Inflammatory macrophage (primary cell): ENCODE measurements around the gene SSBP2.
"Not testable (repeated sequence)": the region's sequence is repeated elsewhere in the genome, so short reads cannot be mapped to it uniquely, and the experiment has no call there.

ENCODE experiments used
- DNase-seq, 2 donors: peaks; one replicate each; pipeline ENCODE4 v3.0.0-alpha.2; 2020 to 2022

SSBP2 gene

DNA sequence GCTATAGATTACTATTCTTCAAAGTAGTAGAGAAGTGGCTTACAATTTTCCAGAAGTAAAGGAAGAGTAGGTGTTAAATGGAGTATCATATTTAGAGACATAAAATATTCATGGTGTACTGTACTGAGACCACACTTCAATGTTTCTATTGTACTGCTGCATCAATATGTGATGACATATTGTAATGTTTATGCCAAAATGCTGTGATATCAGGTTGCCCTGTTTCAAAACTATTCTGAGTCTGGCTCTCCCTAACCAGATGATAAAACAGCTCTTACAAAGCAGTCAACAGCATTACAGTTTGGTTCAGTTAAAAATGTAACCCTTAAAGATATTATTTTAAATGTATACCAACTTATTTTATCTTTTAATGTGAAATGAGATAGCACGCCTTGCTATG lies 326.2 kb downstream of the SSBP2 start:
- no peak for DNase-seq

DNA sequence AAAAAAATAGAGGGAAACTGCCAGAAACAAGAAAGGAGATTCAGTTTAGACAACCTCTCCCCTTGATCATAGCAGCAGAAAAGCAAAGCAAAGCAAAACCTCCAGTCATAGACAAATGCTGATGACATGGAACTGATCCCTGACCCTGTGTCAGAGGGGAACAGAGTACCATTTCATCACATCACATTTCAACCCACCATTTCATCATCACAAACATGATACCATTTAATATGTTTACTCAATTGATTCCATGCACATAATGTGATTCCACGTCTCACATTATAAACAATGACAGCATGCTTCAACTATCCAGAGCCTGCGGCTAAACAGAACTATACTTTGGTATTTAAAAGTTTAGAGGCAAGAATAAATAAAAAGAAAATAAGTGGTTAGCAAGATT lies 328.2 kb downstream of the SSBP2 start:
- peak; percentile 59 for DNase-seq

DNA sequence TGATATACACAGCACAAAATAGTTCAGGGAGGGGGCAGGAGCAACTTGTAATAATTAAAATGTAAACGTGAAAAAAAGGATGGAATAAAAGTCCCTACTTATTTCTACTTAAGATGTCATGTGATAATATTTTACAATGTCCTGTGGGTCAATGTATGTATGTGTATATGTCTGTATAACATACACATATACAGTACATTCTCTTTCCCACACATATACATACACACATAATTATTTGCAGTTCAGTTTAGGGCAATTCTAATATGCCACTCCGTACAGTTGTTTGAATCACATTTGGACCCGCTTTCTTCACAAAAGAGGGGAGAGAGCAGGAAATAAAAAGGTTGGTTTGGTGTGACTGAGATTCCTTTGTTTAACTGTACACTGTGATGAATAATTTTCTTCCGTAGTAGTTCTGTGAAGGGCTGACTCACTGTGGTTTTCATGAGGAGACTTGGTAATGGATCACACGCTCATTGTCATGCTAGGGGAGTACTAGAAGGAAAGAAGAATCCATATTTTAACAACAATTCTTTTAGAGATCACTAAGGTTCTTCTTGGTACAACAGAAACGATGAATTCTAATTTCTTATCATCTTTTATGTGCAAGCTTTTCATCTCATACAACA lies 330.7 kb downstream of the SSBP2 start:
- peak; percentile 64 to 79 for DNase-seq

DNA sequence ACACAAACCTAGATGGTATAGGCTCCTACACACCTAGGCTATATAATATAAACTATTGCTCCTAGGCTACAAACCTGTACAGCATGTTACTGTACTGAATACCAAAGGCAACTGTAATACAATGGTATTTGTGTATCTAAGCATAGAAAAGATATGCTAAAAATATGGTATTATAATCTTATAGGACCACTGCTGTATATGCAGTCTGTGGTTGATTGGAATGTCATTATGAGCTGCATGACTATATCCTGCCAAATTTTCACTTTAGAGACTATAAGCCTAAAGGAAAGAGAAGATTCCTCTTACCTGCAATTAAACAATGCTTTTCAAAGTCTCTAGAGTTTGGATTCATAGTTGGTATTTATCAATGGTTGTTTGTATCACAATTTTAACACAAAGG lies 332.3 kb downstream of the SSBP2 start:
- no peak for DNase-seq

DNA sequence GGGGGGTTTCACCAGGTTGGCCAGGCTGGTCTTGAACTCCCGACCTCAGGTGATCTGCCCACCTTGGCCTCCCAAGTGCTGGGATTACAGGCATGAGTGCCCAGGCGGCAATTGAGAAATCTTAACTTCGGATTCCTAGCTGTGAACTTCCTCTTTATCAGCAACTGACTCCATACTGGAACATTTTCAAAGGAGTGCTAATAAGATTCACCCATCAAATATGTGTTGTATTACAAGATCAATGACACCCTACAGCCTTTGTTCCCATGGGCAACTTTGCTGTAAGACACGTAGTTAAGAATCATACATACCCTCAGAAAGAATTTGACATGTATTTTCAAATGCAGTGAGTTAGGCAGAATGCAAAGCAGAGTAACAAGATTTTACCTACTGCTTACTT lies 333.8 kb downstream of the SSBP2 start:
- no peak for DNase-seq

DNA sequence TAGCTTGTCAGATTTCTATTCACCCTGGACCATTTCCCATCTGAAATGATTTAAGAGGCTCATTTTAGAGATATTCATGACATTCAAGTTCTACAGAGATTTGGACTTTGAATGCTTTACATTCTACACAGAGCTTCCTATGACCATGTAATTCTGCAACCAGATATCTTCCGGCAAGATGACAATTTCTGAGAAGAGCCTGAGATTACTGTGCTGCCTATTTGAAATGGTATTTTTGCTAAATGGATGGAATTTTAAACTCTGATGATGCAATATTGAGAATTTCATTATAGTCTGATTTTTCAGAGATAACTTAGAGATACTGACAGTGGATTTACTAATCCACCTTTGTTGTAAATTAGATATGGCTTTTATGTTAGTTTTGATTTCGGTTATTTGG lies 341.0 kb downstream of the SSBP2 start:
- no peak for DNase-seq

DNA sequence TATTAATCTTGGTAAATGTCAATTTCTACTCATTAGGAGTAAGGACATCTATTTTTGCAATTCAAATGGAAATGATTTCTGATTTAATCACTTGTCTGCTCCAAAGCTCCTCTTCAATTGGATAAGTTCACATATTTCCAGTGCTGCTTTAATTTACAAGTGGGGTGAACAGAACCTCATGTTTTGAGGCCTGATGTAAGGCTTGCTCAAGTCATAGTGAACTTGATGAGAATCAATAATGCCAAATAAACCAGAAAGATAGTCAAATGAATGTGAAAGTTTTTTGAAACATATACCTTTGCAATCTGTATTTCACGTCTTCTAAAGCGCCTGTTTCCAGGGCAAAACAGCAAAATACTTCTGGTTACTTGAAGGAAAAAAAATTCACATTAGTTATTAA lies 341.5 kb downstream of the SSBP2 start:
- DNase-seq = no peak

DNA sequence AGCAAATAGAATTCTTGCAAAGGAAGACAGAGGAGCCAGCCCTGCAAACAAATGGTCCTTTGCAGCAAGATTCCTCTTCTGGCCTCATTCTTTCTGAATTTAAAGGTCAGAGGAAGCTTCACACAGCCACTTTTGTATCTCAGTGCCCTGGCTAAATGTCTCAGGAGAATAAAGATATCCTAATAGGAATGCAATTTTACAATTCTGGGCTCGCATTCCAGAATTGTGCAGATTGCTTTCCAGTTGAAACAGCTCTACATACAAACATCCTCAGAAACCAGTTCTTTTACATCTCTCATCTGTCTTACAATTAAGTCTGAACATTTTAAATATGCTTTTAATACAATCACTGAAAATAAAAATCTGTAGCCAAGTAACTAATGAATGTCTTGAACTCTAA lies 342.4 kb downstream of the SSBP2 start:
- no peak for DNase-seq

DNA sequence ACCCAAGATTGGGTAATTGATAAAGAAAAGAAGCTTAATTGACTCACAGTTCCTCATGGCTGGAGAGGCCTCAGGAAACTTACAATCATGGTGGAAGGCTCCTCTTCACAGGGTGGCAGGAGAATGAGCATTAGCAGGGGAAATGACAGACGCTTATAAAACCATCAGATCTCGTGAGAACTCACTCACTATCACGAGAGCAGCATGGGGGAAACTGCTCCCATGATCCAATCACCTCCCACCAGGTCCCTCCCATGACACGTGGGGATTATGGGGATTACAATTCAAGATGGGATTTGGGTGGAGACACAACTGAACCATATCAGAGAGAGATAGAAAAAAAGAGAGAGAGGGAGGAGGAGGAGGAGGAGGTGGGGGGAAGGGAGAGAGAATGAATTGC lies 343.1 kb downstream of the SSBP2 start:
- DNase-seq = not testable (repeated sequence)

DNA sequence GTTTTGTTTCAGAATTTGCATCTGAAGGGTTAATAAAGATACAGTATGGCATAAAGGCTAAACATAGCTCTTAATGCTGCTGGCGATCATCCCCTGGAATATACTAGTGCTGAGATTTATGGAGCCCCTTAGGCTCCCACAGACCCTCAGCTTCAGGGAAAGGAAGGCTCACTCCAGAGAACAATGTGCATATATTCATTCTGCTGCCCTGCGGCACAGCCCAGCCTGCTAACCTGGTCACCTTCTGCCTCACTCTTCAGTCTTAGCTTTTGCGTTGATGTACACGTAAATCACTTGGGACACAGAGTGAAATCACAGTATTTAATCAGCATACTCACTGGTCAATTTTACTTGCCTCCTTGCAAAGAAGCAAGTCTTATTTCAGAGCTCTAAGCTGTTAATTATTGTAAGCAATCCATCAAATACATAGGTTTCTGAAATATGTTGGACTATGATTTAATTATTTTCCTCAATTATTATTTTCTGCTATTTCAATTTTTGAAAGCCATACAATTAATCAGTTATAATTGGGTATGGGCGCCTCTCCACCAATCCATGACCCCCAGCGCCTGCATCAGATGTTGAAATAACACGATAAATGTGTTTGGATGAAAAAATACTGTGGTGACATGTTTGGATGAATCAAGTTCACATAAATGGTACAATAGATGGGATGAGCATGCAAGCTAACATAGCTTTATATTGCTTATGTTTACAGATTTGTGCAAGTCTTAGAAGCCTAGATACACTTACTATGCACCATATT lies 345.6 kb downstream of the SSBP2 start:
- no peak for DNase-seq

DNA sequence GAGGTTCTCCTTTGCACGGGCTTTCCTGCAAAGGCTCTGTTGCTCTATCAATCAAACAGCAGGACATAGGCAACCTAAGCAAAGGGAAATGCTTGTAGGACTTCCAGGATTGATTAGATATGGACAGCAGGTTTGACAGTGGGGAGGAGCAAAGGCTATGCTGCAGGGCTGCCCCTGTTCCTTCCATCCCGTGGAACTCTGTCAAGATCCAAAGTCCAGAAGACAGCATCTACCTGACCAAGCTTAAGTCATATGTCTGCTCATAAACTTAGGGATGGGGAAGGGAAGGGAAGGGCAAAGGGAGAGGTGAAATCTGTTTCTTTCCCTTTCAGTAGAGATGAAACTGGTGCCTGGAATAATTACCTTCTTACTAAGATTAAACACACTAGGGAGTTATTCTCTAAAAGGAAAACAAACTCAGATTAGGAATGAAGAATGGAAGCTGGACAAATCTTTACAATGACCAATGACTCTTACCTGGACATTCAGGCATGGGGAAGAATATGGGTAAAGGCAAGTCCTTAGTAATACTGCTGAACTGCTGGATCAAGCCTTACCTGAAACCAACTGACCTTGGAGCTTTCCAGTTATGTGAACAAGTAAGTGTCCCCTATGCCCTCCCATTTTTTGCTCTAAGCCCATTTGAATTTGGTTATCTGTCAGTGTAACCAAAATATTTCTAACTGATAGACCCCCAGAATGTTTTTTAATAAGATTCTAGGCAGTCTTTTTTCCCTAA lies 348.5 kb downstream of the SSBP2 start:
- DNase-seq = no peak

DNA sequence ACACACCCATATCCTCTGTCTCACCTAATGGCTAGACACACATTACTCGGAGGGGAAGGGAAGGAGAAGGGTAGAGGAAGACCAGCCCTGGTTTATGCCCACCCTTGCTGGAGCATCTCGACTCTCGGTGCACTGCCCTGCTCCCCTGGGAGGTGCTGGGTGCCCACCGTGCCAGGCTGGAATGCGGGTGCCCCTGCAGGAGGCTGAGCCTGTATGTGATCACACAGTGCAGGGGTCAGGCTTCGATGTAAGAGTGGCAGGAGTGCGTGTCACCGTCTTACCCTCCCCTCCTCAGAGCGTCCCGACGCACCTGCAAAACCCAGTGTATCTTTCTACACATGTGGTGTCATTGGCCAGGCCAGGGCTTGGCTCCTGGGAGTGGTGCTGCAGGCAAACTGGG lies 349.6 kb downstream of the SSBP2 start:
- DNase-seq = no peak

DNA sequence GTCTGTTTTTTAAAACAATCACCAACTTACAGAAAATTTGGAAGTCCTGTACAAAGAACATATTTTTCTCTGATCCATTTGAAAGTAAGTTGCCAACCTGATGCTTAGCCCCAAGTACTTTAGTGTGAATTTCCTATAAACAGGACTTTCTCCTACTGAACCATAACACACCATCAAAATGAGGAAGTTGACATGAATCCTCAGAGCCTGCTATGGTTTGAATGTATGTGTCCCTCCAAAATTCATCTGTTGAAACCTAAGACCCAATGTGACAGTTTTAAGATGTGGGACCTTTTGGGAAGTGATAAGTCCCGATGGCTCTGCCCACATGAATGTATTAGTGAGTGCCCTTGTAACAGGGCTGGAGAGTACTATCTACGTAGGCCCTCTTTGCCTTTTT lies 350.5 kb downstream of the SSBP2 start:
- peak; percentile 17 to 26 for DNase-seq

DNA sequence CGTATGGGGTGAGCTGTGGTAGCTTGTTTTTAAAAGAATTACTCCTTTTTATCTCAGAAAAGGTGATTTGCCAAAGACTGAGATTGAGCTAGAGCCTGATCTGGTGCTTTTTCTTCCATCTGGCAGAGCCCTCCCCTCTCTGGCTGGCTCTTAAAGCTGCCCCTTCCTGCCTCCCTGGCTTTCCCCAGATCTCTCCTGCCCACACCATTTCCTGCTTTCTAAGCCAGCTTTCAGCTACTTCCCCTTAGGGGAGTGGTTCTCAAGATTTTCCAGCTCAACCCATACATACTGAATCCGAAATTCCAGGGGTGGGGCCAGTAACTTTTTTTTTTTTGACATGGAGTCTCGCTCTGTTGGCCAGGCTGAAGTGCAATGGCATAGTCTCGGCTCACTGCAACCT lies 352.2 kb downstream of the SSBP2 start:
- DNase-seq = peak; percentile 41 to 71

DNA sequence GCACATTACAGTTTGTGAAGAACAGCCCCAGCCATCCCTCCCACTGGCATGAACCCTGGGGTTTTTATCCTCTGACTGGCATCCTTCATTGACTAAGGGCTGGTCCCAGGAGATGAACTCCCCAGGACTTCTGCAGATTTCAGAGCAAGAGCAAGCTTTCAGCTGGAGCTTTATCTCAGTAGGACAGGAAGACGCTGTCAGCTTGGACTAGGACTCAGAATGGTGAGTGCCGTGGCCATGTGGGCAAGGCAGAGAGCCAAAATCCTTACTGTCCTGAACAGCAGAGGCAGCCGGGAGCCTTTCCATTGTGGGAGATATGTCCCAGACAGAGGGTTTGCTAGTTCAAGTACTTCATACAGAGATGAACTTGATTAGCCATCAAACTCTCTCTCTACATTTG lies 353.7 kb downstream of the SSBP2 start:
- DNase-seq = no peak

DNA sequence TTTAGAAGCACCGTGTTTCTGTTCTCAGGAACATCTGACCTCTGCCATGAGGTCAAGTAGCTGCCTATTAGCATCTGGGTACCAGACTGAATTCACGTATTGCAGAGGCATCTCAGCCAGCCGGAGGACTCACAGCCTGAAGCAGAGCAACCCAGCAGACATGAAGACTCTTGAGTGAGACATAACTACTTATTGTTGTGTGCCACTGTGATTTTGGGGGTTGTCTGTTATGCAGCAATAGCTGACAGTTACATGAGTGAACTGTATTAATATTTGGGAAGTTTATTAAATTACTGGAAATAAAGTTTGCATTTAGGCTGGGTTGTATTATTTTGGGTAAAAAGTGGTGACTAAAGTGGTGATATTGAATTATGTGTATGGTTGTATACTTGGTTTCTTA lies 355.6 kb downstream of the SSBP2 start:
- DNase-seq = no peak

DNA sequence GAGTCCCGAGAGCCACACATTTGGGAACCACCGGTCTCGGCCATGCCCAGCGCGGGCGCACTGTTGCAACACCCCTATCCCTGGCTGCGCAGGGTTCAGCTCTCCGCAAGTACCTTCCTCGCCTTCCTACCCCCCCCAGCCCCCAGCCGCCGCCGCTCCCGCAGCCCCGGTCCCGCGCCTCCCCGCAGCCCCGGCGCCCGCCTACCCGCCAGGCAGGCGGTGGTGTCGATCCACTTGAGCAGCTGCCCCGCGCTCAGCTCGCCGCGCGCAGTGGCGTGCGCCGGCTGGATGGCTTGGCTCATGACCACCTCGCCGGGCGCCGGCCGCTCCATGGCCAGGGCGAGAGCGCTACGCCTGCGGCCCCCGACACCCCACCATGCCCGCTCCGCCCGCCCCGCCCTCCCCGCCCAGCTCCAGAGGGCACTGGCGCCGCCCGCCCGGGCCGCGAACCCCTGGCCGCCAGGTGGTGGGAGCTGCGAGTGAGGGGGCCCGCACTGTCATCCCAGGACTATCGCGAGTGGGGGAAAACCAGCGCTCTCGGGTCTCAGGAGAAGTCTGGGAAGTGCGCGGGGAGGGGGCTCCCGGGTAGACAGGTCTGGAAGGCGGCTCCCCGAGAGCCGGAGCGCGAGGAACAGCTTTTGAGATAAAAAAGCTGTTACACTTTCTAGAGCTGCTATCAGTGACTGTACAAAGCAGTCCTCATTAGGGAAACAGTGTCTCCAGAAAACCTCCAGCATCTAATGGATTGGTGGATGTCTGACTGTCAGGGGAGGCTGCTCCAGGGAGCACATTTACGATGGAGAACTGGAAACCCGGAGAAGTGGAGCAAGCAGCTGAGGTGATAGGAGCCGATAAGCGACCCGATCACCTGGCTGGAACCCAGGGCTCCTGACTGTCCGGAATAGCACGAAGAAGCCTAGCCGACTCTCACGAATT lies 356.8 kb downstream of the SSBP2 start, which contains the start of gene ACOT12:
ACOT12 (minus strand) TSS at position 352 of the 936 bp plus-strand sequence; CDS start at position 332, 20 bp downstream.
- DNase-seq = peak in 1 of 2 donors; percentile 11

DNA sequence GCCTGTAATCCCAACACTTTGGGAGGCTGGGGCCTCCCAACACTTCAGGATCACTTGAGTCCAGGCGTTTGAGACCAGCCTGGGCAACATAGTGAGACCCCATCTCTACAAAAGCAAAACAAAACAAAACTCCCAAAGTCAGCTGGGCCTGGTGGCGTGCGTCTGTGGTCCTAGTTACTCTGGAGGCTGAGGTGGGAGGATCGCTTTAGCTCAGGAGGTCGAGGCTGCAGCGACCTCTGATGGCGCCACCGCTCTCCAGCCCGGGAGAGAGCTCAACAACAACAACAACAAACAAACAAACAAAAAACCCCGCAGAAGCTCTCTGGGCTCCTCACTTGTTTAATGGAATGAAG lies 357.5 kb downstream of the SSBP2 start:
- no peak for DNase-seq

DNA sequence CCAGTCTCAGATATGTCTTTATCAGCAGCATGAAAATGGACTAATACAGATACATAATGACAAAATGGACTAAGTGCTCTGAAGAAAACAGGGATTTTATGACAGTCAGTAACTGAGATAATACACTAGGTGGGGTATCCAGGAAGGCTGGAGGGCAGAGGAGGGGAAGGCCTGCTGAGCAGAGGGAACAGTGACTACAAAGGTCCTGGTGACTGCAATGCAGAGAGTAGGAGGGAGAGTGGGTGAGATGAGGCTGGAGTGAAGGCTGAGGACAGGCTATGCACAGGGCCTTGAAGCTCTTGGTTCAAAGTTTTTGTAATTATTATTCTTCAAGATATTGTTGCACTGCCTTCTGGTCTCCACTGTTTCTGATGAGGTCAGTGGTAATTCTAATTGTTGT lies 361.9 kb downstream of the SSBP2 start:
- DNase-seq = peak in 1 of 2 donors; percentile 47

DNA sequence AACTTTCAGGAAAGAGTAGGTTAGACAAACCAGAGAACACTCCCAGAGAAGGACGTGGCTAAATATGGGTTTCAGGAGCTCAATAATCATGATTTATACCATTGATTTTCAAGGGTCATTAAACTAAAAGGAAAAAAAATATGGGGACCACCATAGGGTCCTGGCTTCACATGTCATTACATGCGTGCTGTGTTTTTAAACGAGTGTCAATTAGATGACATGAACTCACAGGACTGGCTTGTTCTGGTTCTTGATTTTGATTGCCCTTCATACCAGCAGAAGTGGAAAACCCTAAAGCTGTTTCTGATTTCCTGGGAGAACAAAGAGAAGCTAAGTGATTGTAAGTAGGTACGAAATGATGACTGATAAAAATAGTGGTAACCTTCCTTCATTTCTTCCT lies 362.7 kb downstream of the SSBP2 start:
- no peak for DNase-seq

DNA sequence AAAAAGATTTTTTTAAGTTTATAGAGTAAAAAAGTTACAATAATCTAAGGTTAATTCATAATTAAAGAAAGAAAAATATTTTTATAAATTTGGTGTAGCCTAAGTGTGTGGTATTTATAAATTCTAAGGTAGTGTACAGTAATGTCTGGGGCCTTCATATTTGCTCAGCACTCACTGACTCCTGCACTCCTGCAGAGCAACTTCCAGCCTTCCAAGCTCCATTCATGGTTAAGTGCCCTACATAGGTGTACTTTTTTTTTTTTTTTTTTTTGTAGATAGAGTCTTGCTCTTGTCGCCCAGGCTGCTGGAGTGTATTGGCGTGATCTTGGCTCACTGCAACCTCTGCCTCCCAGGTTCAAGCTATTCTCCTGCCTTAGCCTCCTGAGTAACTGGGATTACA lies 367.0 kb downstream of the SSBP2 start:
- no peak for DNase-seq

DNA sequence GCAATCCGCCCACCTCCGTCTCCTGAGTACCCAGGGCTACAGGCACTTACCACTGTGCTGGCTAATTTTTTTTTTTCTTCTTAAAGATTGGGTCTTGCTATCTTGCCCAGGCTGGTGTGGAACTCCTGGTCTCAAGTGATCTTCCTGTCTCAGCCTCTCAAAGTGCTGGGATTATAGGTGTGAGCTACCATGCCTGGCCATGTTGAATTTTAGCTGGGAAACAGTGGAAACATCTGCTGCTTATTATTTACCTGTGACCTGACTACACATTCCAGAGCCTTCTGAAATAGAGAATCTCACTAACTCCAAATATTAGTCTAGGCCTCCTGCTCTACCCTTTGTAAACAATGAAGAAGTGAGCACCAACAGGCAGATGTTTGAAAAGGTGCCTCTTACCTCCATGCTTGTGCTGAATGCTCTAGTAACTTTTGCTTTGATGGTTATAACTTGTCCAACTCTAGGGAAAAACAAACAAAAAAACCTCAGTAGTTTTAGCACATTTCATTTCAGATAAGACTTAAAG lies 379.5 kb downstream of the SSBP2 start:
- no peak for DNase-seq
